ENCODE results near the gene FRMPD1. TPM values are rescaled to one million over a fixed set of nuclear protein-coding genes. Genes with fewer than 3 reads are reported as not detected.

FRMPD1 gene
- total and polyA plus RNA-seq, 2 of the 13 experiments (the other 11 are each of a cell fraction or from before 2014, with no cell fraction given), result not detected

GRCh38 chr9:37650299-37650872 is 368 bp upstream of the FRMPD1 start (continued):
- no peak for TF ChIP-seq RARA (CRISPR knock-in tag; IDR thresholded peaks at IDR 0.05)
- no peak for TF ChIP-seq CHD4 (IDR thresholded peaks at IDR 0.05; ENCODE audit: borderline replicate concordance, low read length)

- intact Hi-C loops (cut with micrococcal nuclease; ENCODE audit: unreplicated experiment) (no loop called here), in situ Hi-C loops (cut with HindIII; ENCODE audit: extremely low pct_ligation_motif_present, low pct_unique_long_range_greater_than_20kb) (no loop called here)
- TF ChIP-seq HDAC6 (IDR thresholded peaks at IDR 0.05; ENCODE audit: low read depth, low read length), result no peak
- Histone ChIP-seq H3K27me3 (ENCODE audit: control insufficient read depth in 1 of 2, insufficient read depth in 2 of 2, low read length in 2 of 2) (peaks cover 12 to 90% of the 10 kb centered on the region in 2 experiments), H2AFZ (ENCODE audit: low read length) (no peak overlapping the region), H3K36me3 (replicated peaks in 1 of 2; ENCODE audit: control insufficient read depth in 1 of 2, insufficient read depth in 2 of 2, low read length in 2 of 2) (no peaks in the 10 kb centered on the region), H3K27ac (ENCODE audit: extremely low read length, insufficient read depth, low read length) (no peak overlapping the region), H3K79me2 (ENCODE audit: insufficient read depth, low read length) (no peaks in the 10 kb centered on the region), H3K4me1 (ENCODE audit: insufficient read depth, low read length) (peaks cover 10% of the 10 kb centered on the region), H3K9ac (ENCODE audit: insufficient read depth, low read depth, low read length) (no peak overlapping the region), H4K20me1 (ENCODE audit: insufficient read depth, low read length) (no peaks in the 10 kb centered on the region), H3K4me2 (ENCODE audit: low read depth, low read length) (no peak overlapping the region), H3K4me3 (replicated peaks in 1 of 3; ENCODE audit: insufficient read depth in 1 of 3, low read depth in 2 of 3, low read length in 3 of 3) (no peak overlapping the region), H3K9me3 (ENCODE audit: low read length) (no peaks in the 10 kb centered on the region)
- DNase-seq (ENCODE audit: low spot score), result no peak
- no peak for FAIRE-seq
- no peak for ATAC-seq
- CTCF ChIA-PET (ENCODE audit: low intra/inter-chr PET ratio, low total read pairs), result no interaction called here
- POLR2A ChIA-PET, result no interaction called here
- WGBS (ENCODE audit: low lambda C conversion rate), result 60% methylated on average over 7 of the region's 7 CpGs
- no TSS peak for BruUV-seq (replicated peaks)
Observed at GRCh38 chr9:37652261-37652660, 1.5 kb downstream of the FRMPD1 start.

GRCh38 chr9:37653385-37653784 is 2.6 kb downstream of the FRMPD1 start:
- FAIRE-seq, result no peak
- 20% methylated on average over 2 of the region's 2 CpGs for WGBS (ENCODE audit: low lambda C conversion rate)
- in situ Hi-C loops (cut with HindIII; ENCODE audit: extremely low pct_ligation_motif_present, low pct_unique_long_range_greater_than_20kb), result no loop called here

More at GRCh38 chr9:37653385-37653784, 2.6 kb downstream of the FRMPD1 start:
- Histone ChIP-seq H3K4me1 (ENCODE audit: insufficient read depth, low read length) (peaks cover 10% of the 10 kb centered on the region), H3K9ac (ENCODE audit: insufficient read depth, low read depth, low read length) (no peak overlapping the region), H3K4me2 (ENCODE audit: low read depth, low read length) (no peak overlapping the region), H3K36me3 (replicated peaks in 1 of 2; ENCODE audit: control insufficient read depth in 1 of 2, insufficient read depth in 2 of 2, low read length in 2 of 2) (no peaks in the 10 kb centered on the region), H3K27me3 (ENCODE audit: control insufficient read depth in 1 of 2, insufficient read depth in 2 of 2, low read length in 2 of 2) (peaks cover 12 to 91% of the 10 kb centered on the region in 2 experiments), H3K27ac (ENCODE audit: extremely low read length, insufficient read depth, low read length) (no peak overlapping the region), H4K20me1 (ENCODE audit: insufficient read depth, low read length) (no peaks in the 10 kb centered on the region), H3K4me3 (replicated peaks in 1 of 3; ENCODE audit: insufficient read depth in 1 of 3, low read depth in 2 of 3, low read length in 3 of 3) (no peak overlapping the region), H3K9me3 (ENCODE audit: low read length) (no peaks in the 10 kb centered on the region), H2AFZ (ENCODE audit: low read length) (no peak overlapping the region), H3K79me2 (ENCODE audit: insufficient read depth, low read length) (no peaks in the 10 kb centered on the region)
- BruUV-seq (replicated peaks), result no TSS peak
- TF ChIP-seq KMT2B (CRISPR knock-in tag; IDR thresholded peaks at IDR 0.05) (no peak), ZNF644 (CRISPR knock-in tag; IDR thresholded peaks at IDR 0.05; ENCODE audit: low read depth) (no peak), ZNF264 (CRISPR knock-in tag; IDR thresholded peaks at IDR 0.05) (no peak), SRSF4 (IDR thresholded peaks at IDR 0.05; ENCODE audit: low read depth, low read length, poor library complexity, severe bottlenecking) (no peak), ZNF205 (CRISPR knock-in tag; IDR thresholded peaks at IDR 0.05) (no peak), JDP2 (CRISPR knock-in tag; IDR thresholded peaks at IDR 0.05; ENCODE audit: borderline replicate concordance) (no peak), BRF2 (CRISPR knock-in tag; IDR thresholded peaks at IDR 0.05) (no peak), ZNF142 (CRISPR knock-in tag; IDR thresholded peaks at IDR 0.05) (no peak)
- CTCF ChIA-PET (ENCODE audit: low intra/inter-chr PET ratio, low total read pairs), result no interaction called here
- no peak for DNase-seq (ENCODE audit: low spot score)
- intact Hi-C loops (cut with micrococcal nuclease; ENCODE audit: unreplicated experiment), result no loop called here
- POLR2A ChIA-PET, result no interaction called here
- ATAC-seq, result no peak

Measured in HepG2 (cell line).